ENCODE results near the gene ARVCF. TPM values are rescaled to one million over a fixed set of nuclear protein-coding genes. Genes with fewer than 3 reads are reported as not detected.
A peak's percentile ranks its signal among the peaks of the same experiment; 100 is the strongest.

The ARVCF gene
- total and polyA plus RNA-seq, 2 of the 8 experiments (the other 6 are each of a cell fraction or from before 2014, with no cell fraction given): 31.0 to 43.2 TPM

- no peak overlapping the region for H3K18ac ChIP-seq (ENCODE audit: extremely low read depth, low read length)
- no peaks in the 10 kb centered on the region for H3K36me3 ChIP-seq (ENCODE audit: control insufficient read depth in 2 of 4, insufficient read depth in 4 of 4, low read length in 3 of 4)
- H3K4me2 ChIP-seq (ENCODE audit: insufficient read depth in 1 of 2, low read depth in 2 of 2, low read length in 2 of 2): no peak overlapping the region
- ChIA-PET CTCF (ENCODE audit: partially characterized antibody) (interaction anchor here (0.6 to 1.6 kb wide), 10 partner anchors 10 to 227 kb away, joined by 3 to 4 read pairs (median 3); partner anchors contain the start of gene TANGO2), POLR2A (ENCODE audit: partially characterized antibody) (interaction anchor here (0.5 to 1.3 kb wide), 3 partner anchors 11 to 50 kb away, joined by 3 read pairs; partner anchors contain the start of gene TANGO2)
- no peak overlapping the region for H4K5ac ChIP-seq (ENCODE audit: insufficient read length, low read depth, low read length)
- peaks cover 4% of the 10 kb centered on the region for H3K79me1 ChIP-seq (ENCODE audit: low read depth, low read length)
- H2BK5ac ChIP-seq (ENCODE audit: low read depth, low read length): no peak overlapping the region
- peak overlapping the region; percentile 60; the same call in 1 of the 2 replicates for H2BK12ac ChIP-seq (ENCODE audit: low read depth, low read length)
- WGBS, 2 experiments (ENCODE audit: extremely low coverage in 1 of 2, insufficient coverage in 1 of 2, insufficient read length in 1 of 2, insufficient replicate concordance in 2 of 2, low coverage in 1 of 2, low lambda C conversion rate in 2 of 2, missing lambda C conversion rate in 1 of 2): 92% methylated on average over 10 of the region's 16 CpGs; no CpG with 5 or more reads in 1 of the 2 experiments
- FAIRE-seq: no peak
- no peak overlapping the region for H3K27ac ChIP-seq (ENCODE audit: low read depth, low read length)
- DNase-seq (ENCODE audit: low read depth in 1 of 2, low spot score in 2 of 2): no peak
- peaks cover 4 to 10% of the 10 kb centered on the region in 2 experiments for H4K20me1 ChIP-seq (replicated peaks in 1 of 2; ENCODE audit: control insufficient read depth in 1 of 2, insufficient read depth in 2 of 2, low read length in 2 of 2)
- no peak overlapping the region for H2BK20ac ChIP-seq (ENCODE audit: low read length)
- no peaks in the 10 kb centered on the region for H3K79me2 ChIP-seq (ENCODE audit: control insufficient read depth in 1 of 2, insufficient read depth in 2 of 2, low read length in 2 of 2)
- H3K9me3 ChIP-seq (ENCODE audit: insufficient read depth in 2 of 2, low read depth in 1 of 2, low read length in 1 of 2): no peaks in the 10 kb centered on the region
- H3K27me3 ChIP-seq (replicated peaks in 1 of 4; ENCODE audit: control insufficient read depth in 3 of 4, extremely low read depth in 1 of 4, insufficient read depth in 3 of 4, low read length in 3 of 4): no peaks in the 10 kb centered on the region
- no peak overlapping the region for H3K4me3 ChIP-seq (ENCODE audit: extremely low read depth in 1 of 4, insufficient read depth in 2 of 4, low read depth in 3 of 4, low read length in 4 of 4)
- H3K4me1 ChIP-seq (replicated peaks in 1 of 4; ENCODE audit: control insufficient read depth in 3 of 4, insufficient read depth in 4 of 4, low read length in 3 of 4): no peaks in the 10 kb centered on the region; a peak in 1 of 7 replicates
- H3K9ac ChIP-seq (replicated peaks in 1 of 4; ENCODE audit: extremely low read depth in 1 of 4, low read depth in 3 of 4, low read length in 3 of 4): no peak overlapping the region
- H2AK5ac ChIP-seq (ENCODE audit: low read depth, low read length): no peak overlapping the region
- no peak overlapping the region for H3K23ac ChIP-seq (ENCODE audit: insufficient read length)
- peak overlapping the region; percentile 38 for H3K4ac ChIP-seq (replicated peaks; ENCODE audit: insufficient read length, low read depth, low read length)
- H2AFZ ChIP-seq (ENCODE audit: low read length): no peak overlapping the region
- no peak overlapping the region for H3K14ac ChIP-seq (ENCODE audit: insufficient read length)
- no peak overlapping the region for H4K91ac ChIP-seq (replicated peaks; ENCODE audit: insufficient read length, low read length)
- H3K23me2 ChIP-seq (ENCODE audit: low read depth, low read length): no peaks in the 10 kb centered on the region
- H2BK120ac ChIP-seq (replicated peaks; ENCODE audit: low read depth, low read length): no peak overlapping the region
- H2BK15ac ChIP-seq (ENCODE audit: low read length): no peak overlapping the region
- H3K56ac ChIP-seq (replicated peaks; ENCODE audit: insufficient read length, low read depth, low read length): no peak overlapping the region
- no peak overlapping the region; the same call in 1 of the 2 replicates for H4K8ac ChIP-seq (ENCODE audit: extremely low read depth, insufficient read depth, low read length)
- TF ChIP-seq USF2 (IDR thresholded peaks at IDR 0.05; ENCODE audit: low read length) (no peak), SIN3A (conservative IDR thresholded peaks at IDR 0.05 in 1 of 2, IDR thresholded peaks at IDR 0.05 in 1 of 2; ENCODE audit: low read depth in 1 of 2, low read length in 2 of 2) (no peak), RFX5 (IDR thresholded peaks at IDR 0.05; ENCODE audit: borderline replicate concordance, low read depth, low read length) (no peak), POU5F1 (IDR thresholded peaks at IDR 0.05; ENCODE audit: low read depth, low read length) (no peak), EZH2 (IDR thresholded peaks at IDR 0.05; ENCODE audit: low read depth, low read length, severe bottlenecking) (no peak)
These were observed 15.2 kb upstream of the ARVCF start for GRCh38 chr22:20031732-20032406.
